COLO829 (cell line): ENCODE data around the gene EFHC1.
"Not testable (repeated sequence)": the region's sequence is repeated elsewhere in the genome, so short reads cannot be mapped to it uniquely, and the experiment has no call there.

ENCODE experiments used
- DNase-seq: peaks from one replicate; pipeline ENCODE4 v3.0.0; 2012; ENCODE audit warnings: low spot score

EFHC1 gene

DNA sequence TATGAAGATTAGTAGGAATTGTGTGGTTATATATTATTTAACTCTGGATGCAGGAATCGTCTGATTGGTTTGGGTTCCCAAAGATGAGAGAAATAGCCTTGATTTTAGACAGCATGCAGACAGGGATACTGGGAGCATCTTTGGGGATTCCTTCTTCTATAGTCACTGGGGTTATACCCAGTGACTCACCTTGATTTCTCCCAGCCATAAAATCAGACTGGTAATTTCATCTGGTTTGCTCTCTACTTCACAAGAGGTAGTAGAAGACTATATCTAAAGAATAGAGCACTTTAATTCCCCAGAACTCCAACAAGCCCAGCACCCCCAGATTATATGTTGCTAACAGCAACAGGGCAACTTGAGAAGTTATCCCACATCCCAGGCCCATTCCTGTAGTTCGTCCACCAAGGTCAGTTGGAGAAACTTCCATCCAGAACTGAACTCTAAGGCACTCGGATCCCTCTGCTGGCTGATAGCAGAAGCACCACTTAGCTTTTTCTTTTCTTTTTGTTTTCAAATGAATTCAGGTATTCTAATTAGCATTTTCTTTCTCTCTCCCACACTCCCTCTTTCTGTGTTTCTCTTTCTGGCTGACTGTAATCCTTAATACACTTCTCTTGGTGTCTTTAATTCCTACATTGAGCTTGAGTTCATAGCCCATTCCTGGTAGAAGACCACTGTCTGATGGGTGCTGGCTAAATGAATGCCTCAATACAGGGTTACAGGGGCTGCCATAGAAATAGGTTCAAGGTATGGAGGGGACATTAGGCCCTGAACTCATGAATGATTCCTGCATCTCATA lies 20.4 kb upstream of the EFHC1 start:
- DNase-seq = peak; percentile 74

DNA sequence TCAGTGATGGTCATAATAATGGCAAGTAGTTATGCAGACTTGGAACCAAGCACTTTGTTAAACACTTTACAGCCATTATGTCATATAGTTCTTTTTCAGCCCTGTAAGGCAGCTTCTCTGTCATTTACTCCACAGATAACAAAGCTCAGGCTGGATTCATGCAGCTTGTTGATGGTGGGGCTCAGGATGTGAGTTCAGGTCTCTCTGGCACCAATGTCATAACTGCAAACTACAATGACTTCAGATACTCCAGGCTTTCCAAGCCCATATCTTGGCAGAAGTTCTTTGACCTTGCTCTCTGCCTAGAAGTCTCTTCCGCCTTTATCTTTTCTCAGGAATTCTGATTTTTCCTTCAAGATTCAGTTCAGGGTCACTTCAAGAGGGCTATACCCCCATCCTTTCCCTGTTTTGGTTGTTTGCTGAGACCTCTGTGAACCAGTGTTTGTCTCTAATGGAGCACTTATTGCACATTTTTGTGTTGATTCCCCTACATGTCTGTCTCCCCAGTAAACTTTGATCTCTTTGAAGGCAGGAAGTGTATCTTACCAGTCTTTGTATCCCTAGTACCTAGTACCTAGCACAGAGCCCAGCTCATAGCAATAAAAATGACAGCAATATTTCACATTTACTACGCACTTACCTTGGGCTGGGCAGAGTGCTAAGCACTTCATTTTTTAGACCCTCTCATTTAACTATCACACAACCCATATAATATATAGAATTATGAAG lies 19.7 kb upstream of the EFHC1 start:
- DNase-seq = no peak

DNA sequence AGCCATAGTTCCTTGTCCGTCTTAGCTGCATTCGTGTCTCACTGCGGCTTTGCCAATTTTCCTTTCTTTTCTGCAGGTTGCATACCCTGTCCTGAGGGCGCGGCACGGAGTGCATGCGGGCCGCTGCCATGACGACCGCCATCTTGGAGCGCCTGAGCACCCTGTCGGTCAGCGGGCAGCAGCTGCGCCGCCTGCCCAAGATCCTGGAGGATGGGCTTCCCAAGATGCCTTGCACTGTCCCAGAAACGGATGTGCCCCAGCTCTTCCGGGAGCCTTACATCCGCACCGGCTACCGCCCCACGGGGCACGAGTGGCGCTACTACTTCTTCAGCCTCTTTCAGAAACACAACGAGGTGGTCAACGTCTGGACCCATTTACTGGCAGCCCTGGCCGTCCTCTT lies 17.1 kb upstream of the EFHC1 start:
- DNase-seq = no peak

DNA sequence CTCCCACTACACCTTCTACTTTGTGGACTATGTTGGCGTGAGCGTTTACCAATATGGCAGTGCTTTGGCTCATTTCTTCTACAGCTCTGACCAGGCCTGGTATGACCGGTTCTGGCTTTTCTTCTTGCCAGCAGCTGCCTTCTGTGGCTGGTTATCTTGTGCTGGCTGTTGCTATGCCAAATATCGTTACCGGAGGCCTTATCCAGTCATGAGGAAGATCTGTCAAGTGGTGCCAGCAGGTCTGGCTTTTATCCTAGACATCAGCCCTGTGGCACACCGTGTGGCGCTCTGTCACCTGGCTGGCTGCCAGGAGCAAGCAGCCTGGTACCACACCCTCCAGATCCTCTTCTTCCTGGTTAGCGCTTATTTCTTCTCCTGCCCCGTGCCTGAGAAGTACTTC lies 16.5 kb upstream of the EFHC1 start:
- no peak for DNase-seq

DNA sequence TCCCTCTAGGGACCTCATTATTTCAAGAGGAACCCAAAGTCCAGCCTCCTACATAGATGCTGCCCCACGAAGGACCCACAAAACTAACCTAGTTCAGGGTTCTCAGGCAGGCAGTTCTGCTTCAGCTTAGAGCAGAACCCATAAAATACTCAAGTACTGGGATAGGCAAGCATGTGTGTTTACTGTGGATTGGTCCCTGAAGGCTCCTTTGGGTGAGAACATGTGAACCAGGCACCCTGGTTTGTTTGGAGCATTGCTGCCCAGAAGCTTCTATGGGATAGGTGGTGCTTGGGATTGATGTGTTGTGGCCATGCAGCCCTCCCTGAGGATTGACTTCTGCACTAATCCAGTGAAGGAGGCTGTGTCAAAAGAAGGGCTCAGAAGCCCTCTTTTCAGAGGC lies 14.9 kb upstream of the EFHC1 start:
- no peak for DNase-seq

DNA sequence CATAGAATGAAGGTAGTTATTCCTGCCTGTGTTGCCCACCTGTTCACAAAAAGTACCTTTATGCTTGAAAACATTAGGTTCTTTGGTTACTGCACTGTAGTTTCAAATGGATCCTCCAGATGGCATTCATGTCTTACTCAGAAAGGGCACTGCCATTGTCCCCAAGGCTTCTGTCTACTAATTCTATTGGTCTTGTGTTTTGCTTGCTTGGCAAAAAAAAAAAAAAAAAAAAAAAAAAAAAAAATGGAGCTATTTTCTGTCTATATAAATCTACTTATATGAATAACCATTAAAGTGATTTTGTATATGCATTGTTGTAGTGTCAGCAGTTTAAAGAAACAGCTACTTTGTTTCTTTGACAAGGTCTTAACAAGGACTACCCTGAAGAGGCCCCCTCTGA lies 12.7 kb upstream of the EFHC1 start:
- peak; percentile 91 for DNase-seq

DNA sequence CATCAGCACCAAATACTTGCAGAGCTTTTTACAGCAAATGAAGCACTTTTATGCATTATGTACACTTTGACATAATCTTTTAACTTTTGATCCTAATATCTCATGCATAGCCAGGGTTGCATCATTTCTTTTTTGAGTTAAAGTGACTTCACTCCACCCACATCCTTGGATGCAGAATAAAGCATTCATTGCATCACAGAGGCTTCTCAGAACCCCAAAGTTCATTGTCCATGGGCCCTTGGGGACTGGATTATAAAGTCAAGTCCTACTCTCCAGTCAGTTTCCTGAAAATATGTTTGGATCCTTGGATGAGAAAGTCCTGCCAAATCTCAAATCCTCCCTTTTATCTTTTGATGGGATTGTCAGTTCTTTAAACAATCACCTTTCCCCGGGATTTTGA lies 10.6 kb upstream of the EFHC1 start:
- no peak for DNase-seq

DNA sequence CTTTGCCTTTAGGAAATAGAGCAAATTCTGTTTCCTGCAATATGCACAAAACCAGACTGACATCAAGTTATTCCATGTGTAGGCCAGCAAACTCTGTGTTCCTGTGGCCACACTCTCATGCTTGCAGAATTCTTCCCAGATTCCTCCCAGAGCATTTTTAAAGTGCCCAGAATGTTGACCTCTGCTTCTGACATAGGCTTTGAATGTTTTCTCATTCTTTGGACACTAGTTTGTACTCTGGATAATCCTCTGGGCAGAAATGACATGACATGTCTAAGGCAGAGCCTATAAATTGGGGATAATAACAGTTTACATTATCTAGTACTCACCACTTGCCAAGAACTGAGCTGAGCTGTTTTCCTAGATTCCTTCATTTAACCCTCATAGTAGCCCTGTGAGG lies 9.2 kb upstream of the EFHC1 start:
- no peak for DNase-seq

DNA sequence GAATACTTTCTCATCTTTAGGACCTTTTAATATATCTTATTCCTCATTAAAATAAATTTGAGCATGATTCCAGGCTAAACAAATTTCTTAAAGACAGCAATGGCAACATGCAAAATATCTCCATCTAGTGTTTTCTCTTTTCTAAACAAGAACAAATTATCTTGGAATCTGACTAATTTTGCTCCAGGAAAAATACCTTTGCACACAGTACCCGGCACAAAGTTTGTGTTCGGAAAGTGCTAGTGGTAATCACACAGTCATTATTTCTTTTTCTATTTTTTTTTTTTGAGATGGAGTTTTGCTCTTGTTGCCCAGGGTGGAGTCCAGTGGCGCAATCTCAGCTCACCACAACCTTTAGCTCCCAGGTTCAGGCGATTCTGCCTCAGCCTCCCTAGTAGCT lies 8.2 kb upstream of the EFHC1 start:
- DNase-seq = no peak

DNA sequence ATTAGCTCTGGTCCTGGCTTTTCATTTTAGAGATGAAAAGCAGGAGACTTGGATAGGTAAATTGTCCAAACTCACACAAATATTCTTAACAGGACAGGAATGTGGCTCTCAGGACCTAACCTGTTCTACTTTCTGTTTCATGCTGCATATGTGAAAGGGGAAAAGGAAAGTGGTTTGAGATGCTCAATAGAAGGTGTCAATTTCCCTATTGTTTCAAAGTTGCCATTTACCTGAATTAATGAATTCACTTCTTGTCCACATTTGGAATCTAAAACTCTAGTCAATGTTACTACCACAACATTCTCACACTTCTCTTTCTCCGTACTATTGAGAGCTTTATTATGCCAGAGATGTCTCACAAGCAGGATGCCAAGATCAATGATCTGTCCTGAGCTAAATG lies 4.8 kb upstream of the EFHC1 start:
- DNase-seq = no peak

DNA sequence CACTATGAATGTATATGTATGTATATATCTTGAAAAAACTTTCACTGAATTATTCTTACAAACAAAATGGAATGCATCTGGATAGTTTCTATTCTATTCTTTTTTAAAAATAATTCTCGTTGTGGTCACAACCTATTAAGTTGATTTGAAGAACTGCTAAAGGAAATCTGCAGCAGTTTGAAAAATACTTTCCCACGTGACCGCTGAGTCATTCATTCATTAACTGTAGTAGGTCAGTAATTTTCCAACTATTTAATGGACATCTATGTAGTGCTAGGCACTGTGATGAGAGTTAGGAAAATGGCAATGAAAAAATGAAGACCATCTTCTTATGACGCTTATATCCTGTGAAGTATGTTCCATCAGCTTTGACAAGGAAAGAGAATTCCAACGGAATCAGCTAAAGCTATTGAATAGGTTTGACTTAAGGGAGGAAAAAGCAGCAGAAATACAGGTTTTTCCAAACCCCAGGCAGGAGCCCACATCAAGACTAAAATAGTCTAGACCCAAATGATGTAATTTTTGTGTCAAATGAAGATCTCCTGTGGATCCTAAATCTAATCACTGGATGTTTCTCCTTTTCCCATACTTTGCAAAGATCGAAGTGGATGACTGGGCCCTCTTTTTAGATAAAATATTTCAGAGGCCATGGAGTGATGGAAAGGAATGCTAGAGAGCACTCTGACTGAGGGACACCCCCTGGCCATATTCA lies 4.1 kb upstream of the EFHC1 start:
- DNase-seq = peak; percentile 39

DNA sequence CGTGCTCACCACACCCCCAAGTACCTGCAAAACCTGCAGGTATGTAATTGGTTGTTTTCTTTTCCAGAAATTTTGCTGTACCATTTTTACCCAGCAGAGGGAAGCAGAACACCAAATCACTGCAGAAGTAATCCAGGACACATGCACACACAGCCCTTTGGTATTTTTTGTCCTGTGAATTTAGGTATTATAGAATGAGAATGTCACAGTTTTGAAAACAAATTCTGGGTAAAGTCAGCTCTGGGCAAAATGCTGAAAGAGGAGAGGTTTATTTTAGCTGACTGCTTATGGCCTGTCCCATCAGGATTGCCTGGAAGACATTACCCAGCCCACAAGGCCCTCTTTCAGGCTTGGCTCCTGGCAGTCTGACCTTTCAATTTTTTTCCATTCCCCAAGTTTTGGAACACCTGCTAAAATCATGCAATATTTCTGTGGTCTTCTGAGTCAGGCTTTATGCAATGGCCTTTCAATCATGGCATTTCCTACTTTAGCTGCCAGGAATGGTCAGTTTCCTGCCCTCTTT lies 3.5 kb upstream of the EFHC1 start:
- DNase-seq = peak; percentile 77

DNA sequence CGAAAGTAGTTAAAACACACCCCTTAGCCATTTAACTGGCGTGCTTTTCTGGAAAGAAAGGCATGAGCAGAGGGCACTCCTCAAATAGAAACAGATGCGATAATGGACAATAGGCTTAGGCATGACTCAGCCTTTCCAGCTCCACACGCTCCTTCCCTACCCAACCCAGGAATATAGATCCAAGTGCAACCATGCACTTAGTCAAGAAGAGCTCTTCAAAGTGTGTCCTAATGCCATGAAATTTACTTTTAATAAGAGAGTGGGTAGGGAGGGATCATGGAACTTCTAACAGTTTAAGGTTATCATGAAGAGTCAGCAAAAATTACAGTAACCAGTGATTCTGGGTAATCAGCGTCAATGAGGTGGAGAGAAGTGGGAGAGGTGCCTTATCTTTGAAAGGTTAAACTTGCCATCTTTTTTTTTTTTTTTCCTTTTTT lies 2.4 kb upstream of the EFHC1 start:
- peak; percentile 79 for DNase-seq

DNA sequence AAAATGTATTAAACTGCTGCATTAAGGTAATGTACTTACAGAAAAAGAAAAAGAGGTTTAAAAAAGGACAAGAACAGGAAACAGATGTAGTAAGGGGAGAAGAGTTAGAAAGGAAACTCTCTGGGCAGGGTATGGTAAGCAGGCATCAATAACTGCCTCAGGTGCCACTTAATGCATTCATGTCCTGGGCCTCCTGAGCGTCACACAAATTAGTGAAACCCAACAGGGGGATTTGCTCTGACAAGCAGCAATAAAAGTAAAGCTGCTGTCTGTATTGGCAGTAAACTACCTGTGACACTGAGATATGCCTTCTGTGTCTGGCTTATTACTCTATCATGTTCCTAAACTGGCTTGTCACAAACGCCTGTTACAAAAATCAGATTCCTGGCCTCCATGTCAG lies 1.5 kb upstream of the EFHC1 start:
- DNase-seq = no peak

DNA sequence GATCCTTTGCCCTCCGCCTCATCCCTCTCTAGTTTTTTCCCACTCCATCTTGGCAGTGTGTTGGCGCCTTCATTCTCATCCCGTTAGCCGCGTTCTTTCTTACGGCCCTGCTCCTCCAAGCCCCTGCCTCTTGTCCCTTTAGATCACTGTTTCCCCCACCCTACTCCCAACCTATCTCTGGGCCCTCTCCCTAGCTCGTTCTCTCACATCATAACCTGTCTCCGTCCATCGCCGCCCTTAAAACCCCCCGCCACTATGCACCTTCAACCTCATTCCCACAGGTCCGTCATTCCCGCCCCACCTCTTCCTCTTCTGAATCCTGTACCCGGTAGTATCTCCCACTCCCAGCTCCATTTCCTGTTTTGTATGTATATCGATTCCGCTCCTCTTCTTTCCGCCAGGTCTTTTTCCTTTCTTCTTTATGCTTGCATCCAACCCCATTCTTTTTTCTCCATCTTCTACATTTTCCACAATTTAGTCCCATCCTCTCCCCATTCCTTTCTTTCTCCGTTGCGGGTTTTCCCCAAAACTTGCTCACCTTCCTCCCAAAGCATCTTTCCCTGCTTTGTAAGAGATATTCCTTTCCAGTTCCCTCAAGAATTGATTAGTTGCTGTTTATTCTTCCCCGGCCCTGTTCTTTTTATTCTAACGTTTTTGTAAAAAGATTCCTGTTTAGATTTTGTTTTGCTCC lies 671 bp downstream of the EFHC1 start:
- no peak for DNase-seq

DNA sequence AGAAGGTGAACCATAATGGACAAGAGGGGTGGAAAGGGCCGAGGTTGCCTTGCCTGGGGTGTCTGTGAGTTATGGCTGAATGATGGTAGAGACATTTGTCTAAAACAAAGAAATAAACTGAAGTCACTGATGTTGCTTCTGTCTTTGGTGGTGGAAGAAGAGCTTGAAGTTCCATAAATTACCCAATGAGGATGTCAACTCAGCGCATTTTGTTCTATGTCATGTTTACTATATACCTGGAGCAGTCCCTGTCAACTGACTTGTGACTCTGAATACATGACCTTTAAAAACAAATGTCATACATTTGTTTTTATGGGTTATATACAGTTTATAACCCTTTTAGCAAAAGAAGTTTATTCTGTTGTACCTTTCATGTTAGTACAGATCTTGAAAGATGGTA lies 2.0 kb downstream of the EFHC1 start:
- DNase-seq = no peak

DNA sequence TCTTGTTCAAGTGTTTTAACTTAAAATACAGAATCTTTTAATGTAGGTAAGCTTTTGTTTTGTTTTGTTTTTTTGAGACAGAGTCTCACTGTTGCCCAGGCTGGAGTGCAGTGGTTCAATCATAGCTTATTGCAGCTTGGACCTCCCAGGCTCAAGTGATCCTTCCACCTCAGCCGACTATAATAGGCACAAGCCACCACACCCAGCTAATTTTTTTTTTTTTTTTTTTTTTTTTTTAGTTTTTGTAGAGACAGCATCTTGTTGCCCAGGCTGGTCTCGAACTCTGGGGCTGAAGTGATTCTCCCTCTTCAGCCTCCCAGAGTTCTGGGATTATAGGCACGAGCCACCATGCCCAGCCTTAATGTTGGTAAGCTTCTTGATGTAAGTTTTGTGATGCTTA lies 3.3 kb downstream of the EFHC1 start:
- no peak for DNase-seq

DNA sequence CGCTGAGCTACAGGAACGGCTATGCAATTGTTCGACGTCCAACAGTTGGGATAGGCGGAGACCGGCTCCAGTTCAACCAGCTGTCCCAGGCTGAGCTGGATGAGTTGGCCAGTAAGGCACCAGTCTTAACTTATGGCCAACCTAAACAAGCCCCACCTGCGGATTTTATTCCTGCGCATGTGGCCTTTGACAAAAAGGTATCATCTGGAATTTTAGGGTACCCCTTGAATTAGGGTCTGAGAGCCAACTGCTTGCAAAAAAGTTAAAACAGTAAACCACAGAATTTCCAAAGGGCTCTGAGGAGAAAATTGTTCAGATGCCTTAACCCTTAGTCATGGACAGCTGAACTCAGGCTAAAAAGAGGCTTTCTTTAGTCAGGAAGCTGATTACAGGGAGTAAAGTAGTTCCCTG lies 3.8 kb downstream of the EFHC1 start:
- DNase-seq = peak; percentile 96

DNA sequence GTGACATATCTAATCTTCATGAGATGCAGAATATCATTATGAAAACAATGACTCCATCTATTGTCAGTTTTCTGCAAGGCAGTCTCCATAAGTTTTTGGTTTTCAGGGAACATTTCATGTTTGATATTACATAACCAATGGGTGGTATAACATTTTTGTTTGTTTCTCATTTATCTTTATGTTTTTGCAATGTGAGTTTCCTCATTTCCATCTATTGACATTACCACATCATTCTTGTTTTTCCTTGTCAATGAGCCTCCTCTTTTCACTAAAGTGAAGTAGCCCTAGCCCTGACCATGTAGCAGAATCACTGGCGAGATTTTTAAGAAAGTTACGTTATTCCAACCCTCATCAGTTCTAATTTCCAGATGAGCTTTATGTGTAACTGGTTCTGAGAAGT lies 4.4 kb downstream of the EFHC1 start:
- DNase-seq = no peak

DNA sequence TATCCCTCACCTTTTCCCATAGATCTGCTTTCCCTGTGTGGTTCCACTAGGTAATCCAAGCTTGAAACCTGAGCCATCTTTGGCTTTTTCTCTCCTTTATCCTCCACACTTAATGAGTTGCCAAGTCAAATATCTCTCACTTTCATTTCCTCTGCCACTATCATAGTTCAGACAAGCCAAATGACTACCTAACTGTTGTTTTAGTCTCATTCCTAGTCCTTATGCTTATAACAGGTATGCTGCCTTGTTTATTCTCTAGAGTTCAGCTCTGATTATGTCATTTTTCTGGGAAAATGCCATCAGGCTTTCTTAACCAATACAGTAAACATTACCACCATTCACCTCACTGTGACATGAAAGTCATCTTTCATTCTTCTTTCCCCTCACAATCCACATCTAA lies 6.5 kb downstream of the EFHC1 start:
- DNase-seq = no peak

DNA sequence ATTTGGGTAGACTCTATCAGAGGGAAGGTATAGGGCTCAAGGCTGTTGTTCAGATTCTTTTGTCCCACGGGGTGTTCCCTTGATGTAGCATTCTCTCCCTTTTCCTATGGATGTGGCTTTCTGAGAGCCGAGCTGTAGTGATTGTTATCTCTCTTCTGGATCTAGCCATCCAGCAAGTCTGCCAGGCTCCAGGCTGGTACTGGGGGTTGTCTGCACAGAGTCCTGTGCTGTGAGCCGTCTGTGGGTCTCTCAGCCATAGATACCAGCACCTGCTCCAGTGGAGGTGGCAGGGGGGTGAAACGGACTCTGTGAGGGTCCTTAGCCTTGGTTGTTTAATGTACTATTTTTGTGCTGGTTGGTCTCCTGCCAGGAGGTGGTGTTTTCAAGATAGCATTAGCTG lies 13.2 kb downstream of the EFHC1 start:
- DNase-seq = not testable (repeated sequence)

DNA sequence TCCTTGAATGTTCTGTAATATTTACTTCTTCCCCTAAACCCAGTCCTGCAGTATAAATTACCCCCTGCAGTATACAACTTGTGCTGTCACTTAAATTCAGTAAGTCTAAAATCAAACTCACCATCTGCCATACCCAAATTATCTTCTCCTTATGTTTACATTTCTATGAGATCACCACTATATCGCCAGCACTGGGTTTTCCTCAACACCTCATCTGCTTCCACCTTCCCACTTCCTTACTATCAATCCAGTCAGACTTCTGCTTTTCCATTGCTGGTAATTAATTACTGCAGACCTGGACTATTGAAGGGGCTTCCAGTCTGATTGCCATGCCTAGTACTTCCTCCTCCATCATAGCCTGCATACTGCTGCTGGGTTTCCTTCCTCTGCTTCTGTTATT lies 15.2 kb downstream of the EFHC1 start:
- DNase-seq = no peak
